ENCODE results near the gene RFPL3.
"Not testable (repeated sequence)": the region's sequence is repeated elsewhere in the genome, so short reads cannot be mapped to it uniquely, and the experiment has no call there.

RFPL3 gene

DNA sequence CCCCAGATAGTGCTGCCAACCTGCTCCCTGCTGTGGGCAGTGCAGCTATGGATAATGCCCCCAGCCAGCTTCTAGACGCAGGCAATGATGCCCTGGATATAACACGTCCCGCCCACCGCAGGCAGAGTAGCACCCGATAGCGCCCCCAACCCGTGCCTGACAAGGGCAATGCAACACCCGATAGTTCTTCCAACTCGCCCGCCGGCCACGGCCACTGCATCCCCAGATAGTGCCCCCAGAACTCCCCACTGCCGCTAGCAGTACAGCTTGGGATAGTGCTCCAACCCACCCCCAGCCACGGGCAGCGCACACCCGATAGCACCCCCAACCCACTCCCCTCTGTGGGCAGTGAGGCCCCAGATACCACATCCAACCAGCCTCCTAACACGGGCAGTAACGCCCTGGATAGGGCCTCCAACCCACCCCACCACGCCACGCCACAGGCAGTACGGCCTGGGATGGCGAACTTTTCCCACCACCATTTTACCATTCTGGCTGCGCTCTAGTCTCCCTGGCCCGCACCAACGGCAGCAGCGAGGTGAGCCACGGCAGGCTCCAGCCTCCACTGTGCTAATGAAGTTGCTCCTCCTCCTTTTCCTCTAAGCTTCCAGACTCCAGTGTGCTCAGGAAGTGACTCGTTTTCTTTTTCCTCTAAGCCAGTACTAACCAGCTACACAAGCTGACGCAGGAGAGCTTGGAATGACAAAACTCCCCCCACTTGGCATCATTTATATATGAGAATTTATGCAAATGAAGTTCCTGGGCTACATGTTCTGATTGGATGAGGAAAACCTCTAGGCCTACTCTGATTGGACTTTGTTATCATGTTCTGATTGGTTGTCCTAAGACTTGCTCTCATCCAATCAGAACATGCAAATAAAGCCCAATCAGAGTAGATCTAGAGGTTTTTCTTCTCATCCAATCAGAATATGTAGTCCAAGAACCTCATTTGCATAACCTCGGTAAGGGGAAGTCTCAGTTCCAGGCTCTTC is 3.0 kb upstream of the RFPL3 start:
- no peak for DNase-seq

DNA sequence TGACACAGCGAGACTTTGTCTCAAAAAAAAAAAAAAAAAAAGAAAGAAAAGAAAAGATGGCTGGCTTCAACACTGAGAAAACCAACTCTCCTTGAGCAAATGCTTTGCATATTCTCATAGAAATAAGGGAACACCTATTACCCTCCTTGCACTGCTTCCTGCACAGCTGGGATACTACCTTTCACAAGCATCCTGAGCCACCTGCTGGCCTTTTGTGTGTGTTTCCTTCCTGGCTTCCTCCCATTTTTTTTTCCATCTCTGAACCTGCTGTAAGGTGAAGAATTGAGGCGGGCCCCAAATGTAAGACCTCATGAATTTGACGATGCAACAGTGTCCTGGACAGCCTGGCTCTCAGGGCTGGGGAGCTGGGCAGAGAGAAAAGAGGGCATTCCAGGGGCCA is 1.9 kb upstream of the RFPL3 start:
- no peak for DNase-seq

DNA sequence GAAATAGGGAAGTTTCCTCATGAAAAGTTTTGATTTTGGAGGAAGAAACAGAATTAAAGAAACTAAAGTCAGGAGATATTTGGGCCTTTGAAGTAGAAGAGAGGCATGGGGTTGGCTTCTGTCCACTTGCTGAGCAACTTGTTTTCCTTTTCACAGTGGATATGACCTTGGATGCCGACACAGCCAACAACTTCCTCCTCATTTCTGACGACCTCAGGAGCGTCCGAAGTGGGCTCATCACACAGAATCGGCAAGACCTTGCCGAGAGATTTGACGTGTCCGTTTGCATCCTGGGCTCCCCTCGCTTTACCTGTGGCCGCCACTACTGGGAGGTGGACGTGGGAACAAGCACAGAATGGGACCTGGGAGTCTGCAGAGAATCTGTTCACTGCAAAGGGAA is 2.4 kb downstream of the RFPL3 start:
- not testable (repeated sequence) for DNase-seq

DNA sequence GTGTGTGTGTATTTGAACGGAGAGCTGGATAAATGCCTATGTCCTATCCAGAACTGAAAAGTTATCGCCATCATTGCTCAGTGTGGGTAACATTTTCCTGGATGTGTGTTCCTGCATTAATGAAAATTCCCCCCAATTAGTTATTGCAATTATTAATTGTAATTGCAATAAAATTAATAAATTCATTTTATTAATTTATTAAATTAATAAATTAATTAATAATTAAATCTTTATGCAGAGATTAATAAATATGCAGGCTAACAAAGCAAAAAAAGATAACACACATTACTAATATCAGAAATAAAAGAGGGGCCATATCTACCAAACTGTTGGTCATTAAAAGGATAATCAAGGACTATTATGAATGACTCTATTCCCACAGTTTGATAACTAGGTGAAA is 3.6 kb downstream of the RFPL3 start:
- DNase-seq, result no peak

DNA sequence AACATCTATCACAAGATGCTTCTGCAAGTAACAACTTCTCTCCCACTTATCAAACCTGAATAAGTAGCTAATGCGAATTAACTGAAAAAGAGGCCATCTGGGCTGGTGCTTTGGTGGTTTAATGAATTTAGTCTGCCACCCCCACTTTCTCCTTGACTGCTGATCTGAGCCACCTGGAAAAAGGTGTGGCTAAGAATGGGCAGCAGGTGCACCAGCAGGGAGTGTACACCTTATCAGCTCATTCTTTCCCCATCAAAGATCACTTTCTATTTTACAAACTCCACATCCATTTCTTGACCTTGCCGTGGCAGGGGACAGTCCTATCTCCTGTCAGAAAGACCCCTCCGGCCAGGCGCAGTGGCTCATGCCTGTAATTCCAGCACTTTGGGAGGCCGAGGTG is 6.5 kb downstream of the RFPL3 start:
- DNase-seq, result no peak

DNA sequence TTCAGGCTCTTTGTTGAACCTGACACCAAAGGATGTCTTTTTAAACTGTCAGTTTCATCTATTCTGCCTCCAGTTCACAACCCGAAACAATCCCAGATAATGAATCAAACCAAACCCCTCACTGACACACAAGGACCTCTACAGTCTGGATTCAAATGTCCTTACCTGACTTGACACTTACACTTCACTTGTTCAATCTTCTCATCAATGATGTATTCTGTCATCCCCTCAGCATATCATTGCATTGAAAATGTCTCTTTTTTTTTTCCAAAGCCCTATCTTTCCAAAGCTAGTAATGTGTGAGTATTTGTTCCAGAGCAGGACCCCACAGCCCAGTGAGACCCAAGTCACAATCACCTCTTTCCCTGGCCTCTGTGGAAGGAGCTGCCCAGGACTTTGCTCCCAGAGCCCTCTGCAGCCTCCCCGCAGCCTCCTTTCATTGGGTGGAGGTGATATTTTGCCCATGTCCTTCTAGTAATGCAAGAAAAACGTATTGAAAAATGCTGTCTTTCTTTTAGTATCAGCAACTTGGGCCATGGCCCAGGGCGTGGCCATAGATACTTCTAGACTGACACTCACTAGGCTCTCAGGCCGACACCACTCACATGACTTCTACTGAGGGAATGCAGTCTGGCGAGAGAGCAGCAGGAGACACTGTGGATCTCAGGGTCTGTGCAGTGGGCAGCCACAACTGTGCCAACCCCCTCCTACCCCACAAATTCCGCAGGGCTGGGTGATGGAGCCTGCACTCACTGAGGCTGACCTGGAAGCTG is 18.2 kb downstream of the RFPL3 start:
- no peak for DNase-seq

DNA sequence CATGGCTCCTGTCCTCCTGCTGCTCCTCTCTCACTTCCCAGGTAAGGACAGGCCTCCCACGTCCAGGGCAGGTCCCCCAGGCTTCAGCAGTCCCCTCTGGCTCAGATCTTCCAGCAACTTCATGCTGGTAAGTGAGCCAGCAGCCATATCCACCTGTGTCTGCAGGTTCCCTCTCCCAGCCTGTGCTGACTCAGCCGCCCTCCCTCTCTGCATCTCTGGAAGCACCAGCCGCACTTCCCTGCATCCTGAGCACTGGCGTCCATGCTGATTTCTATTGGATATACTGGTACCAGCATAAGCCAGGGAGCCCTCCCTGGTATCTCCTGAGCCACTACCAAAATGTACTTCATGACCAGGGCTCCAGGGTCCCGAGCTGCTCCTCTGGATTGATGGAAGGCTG is 19.0 kb downstream of the RFPL3 start:
- no peak for DNase-seq

DNA sequence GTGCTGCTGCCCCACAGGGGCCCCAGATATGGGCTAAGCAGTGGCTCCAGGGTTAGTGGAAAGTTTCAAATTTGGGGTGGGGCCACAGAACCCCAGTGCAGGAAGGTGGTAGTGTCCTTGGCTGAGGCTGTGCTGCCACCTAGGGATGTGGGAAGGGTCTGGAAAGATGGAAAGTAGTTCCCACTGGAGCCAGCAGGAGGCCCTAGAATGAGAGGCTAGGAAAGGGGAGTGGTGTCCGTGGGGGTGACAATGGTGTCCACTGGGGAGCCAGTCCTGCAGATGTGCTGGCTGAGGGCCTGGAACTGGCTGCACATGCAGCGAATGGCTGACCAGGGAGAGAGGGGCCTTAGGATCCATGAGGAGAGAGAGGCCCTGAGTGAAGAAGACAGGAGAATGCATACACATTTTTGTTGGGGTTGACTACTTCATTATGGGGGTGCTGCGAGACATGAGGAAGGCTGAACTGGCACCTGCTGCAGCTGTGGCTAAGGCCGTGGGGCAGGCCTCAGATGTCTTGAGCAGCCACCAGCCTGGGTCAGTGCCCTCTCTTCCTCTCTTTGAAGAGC is 21.1 kb downstream of the RFPL3 start:
- DNase-seq, result no peak

DNA sequence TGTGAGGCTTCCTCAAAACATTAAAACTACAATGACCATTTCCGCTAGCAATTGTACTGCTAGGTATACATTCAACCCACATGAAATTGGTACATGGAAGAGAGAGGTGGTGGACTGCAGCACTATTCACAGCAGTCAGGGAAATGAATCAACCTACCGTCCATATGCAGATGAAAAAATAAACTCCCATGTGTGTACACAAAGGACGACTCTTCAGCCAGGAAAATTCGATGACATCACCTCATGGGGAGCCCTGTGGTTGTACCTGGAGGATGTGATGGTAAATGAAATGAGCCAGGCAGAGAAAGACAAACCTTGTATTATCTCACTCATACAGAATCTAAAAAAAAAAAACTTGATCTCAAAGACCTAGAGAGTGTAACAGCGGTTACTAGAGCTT is 23.3 kb downstream of the RFPL3 start:
- no peak for DNase-seq

DNA sequence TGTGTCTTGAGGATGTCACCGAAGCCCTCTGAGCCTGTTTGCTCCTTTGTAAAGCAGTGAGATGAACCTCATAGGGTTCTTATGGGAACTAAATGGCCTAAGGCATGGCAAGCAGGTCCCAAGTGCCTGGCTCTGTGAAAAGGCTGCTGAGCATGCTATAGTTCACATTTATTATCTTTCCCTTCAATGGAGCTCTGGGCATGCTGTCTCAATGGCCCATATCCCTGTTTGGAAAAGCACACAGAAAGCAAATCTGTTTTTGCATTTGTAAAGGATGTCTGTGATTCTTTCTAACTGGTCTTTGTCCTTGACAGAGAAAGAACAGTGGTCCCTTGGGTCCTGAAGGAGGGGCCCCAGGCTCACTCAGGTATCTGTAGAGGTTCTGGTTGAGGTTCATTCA is 28.0 kb downstream of the RFPL3 start:
- no peak for DNase-seq

DNA sequence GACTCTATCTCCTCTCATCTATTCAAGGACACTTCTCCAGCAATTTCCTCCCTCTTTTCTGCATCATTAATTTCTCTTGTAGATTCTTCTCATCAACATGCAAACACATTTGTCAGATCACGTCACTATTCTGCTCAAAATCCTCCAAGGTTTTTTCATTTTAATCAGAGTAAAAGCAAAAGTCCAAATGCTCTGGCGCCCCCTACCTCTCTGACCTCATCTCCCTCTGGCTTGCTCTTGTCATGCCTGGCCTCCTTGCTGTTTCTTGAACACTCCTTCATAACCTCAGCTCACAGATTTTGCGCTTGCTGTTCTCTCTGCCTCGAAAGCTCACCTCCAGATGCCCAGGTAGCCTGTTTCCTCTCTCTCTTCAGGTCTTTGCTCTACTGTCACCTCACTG is 32.0 kb downstream of the RFPL3 start:
- DNase-seq, result no peak

DNA sequence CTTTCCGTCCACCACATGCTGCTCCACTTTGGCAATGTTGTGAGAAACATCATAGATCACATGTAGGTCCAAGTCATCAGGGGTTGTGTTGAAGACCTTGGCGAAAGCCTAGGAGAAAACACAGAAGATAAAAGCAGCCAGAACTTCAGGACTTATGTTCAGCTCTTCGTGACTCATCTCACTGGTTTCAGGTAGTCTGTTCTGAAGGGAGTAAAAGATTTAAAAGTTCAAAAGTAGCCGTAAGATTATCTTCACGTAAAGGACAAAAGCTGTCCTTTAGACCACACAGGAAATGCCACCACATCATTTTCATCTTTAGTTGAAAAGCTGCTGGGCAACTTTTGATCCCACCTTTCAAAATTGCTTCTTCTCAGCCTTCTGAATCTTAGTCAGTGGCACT is 37.4 kb downstream of the RFPL3 start:
- DNase-seq, result no peak

DNA sequence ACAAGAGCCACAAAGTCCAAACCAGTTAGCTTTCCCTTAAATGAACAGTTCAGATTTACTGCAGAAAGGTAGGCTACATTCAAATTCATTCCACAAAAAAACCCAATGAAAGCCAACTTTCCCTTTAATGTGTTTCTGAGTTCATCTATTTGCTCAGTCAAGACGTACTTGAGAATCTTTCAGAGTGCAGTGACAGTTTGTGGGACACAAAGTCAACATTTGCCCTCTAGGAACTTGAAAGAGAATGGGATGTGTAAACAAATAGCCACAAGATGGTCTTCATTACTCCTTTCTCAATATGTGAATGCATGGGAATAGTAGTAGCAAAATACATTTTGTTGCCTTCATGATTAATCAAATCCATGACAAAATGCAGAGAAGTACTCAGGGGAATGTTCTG is 38.6 kb downstream of the RFPL3 start:
- DNase-seq, result no peak

DNA sequence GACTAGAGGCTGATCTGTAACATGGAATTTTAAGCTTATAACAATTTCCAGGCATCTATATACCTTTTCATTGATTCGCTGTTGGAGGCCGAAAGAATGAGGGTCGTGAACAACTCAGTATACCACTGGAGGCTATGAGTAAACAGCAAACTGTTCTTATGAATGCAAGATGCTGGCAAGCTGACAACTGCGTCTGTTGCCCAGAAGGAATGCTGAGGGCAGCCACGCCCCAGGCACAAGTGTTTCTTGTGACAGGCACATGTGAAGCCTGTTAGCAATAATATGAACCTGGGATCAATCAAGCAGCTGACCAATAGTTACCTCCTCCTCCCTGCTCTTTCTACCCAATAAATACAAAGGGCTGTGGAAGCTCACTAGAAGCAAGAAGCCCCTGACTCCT is 39.1 kb downstream of the RFPL3 start:
- no peak for DNase-seq

DNA sequence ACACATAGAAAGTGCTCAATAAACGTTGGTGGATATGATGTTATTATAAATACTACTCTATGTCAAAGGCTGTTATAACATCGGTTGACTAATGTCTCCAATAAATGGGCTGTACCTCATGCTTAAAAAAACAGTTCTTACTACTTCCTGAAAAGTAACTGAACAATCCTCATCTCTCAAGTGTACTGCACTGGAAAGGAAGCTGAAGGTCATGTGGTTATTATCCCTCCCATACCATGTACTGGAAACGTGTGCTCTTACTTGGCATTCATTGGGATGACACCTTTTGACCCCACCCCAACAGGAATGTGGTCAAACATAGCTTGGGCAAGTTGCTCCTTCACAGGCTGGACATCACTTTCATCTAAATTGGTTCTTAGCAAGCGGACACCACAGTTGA is 43.8 kb downstream of the RFPL3 start:
- DNase-seq, result no peak

DNA sequence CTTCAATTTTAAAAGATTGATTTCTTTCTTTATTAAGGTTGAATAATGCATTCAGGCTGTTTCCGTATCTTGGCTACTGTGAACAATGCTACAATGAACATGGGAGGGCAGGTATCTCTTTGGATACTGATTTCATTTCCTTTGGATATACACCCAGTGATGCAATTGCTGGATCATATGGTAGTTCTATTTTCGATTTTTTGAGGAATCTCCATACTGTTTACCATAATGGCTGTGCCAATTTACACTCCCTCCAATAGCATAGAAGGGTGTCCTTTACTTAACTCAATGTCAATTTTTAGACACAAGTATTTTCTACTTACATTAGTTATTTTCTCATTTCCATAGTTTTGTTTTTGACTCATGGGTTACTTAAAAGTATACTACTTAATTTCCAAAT is 46.4 kb downstream of the RFPL3 start:
- no peak for DNase-seq

DNA sequence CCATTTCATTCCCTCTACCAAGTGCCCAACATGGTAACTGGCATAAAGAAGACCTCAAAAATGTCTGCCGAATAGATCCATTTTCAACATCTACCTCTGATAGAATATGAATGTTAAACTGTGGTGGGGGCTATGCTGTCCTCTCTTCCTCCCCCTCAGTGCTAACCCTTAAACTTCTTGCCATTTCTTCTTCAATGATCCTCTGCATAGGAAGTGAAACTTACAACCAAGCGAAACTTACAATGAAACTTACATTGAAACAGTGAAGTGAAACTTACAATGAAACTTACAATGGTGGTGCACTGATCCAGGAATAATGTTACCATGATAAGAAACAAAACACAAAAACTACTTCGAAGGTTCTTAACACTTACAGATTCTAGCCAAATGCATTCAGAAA is 49.6 kb downstream of the RFPL3 start:
- no peak for DNase-seq

DNA sequence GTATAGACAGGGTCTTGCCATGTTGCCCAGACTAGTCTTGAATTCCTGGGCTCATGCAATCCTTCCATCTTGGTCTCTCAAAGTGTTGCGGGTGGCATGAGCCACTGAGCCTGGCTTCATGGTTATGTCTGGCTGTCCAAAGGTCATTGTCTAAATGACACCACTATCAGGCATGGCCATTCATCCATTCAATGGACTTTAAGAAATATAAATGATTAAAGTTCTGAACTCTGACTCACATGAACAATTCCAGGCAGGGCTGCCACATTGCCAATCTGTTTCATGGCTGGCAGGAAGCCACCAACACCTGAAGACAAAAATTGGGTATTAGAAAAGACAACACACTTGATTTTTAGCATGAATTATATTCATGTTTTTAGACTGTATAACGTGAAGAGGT is 50.3 kb downstream of the RFPL3 start:
- DNase-seq, result no peak

DNA sequence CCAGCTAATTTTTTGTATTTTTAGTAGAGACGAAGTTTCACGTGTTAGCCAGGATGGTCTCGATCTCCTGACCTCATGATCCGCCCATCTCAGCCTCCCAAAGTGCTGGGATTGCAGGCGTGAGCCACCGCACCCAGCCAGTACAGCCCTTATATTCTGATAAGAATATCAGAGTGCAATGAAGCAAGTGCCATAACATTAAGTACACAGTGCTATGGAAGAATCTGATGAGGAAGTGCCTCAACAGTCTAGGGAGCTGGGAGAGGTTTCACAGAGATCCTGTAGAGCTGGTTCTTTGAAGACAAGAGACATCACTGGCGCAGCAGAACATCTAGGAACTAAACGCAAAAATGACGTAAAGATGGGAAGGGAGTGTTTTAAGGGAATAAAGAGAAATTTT is 52.3 kb downstream of the RFPL3 start:
- DNase-seq, result no peak

DNA sequence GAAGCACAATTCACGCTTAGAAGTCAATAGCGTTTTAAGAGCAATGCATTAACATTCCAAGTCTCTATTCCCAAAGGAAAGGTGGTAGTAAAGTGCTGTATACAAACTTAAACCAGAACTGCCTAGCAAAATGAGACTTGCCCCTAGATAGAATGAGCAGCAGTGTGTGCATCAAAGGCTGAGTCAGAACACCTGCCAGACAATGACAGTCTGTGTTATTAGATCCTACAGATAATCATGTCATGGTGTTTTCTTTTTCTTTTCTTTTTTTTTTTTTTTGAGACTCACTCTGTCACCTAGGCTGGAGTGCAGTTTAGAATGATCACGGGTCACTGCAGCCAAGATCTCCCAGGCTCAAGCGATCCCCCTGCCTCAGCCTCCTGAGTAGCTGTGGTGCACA is 52.8 kb downstream of the RFPL3 start:
- no peak for DNase-seq
